ENCODE measurements around the gene NYAP2. TPM values are rescaled to one million over a fixed set of nuclear protein-coding genes. Genes with fewer than 3 reads are reported as not detected.

Gene NYAP2
- total RNA-seq, 1 experiment from 2014 or later, result not detected

DNA sequence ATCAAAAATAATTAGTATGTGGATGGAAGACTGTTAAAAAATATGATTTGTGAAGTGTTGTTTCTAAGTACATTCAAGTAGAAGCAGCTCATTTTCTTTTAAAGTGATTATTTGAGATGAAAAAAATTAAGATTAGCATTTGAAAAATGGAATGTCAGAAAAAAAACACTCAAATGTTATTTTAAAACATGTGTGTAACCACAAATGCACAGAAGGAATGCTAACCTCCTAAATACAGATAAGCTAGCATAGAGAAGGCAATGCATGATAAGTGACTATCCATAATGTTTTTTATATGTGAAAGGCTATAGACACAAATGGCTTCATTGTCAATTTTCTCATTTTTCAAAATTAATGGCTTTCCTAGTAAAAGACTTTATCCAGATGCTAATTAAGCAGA is 198.9 kb downstream of the NYAP2 start:
- no peak overlapping the region for H3K4me2 ChIP-seq (ENCODE audit: low read length)
- no peak for TF ChIP-seq RAD21 (IDR thresholded peaks at IDR 0.05; ENCODE audit: low read depth)
- TF ChIP-seq REST (IDR thresholded peaks at IDR 0.05; ENCODE audit: low read depth), result no peak
- no peak for TF ChIP-seq ELF1 (IDR thresholded peaks at IDR 0.05; ENCODE audit: borderline replicate concordance, low read depth)
- no peak for TF ChIP-seq ZFX (IDR thresholded peaks at IDR 0.05)
- TF ChIP-seq, protein P1, sequence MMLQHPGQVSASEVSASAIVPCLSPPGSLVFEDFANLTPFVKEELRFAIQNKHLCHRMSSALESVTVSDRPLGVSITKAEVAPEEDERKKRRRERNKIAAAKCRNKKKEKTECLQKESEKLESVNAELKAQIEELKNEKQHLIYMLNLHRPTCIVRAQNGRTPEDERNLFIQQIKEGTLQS (IDR thresholded peaks at IDR 0.05), result no peak
- no peak for TF ChIP-seq ZNF274 (IDR thresholded peaks at IDR 0.05; ENCODE audit: low read depth, low read length)
- TF ChIP-seq ZBTB33 (IDR thresholded peaks at IDR 0.05; ENCODE audit: extremely low read depth, insufficient replicate concordance, low read length), result no peak
- TF ChIP-seq, protein P2, sequence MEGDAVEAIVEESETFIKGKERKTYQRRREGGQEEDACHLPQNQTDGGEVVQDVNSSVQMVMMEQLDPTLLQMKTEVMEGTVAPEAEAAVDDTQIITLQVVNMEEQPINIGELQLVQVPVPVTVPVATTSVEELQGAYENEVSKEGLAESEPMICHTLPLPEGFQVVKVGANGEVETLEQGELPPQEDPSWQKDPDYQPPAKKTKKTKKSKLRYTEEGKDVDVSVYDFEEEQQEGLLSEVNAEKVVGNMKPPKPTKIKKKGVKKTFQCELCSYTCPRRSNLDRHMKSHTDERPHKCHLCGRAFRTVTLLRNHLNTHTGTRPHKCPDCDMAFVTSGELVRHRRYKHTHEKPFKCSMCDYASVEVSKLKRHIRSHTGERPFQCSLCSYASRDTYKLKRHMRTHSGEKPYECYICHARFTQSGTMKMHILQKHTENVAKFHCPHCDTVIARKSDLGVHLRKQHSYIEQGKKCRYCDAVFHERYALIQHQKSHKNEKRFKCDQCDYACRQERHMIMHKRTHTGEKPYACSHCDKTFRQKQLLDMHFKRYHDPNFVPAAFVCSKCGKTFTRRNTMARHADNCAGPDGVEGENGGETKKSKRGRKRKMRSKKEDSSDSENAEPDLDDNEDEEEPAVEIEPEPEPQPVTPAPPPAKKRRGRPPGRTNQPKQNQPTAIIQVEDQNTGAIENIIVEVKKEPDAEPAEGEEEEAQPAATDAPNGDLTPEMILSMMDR (IDR thresholded peaks at IDR 0.05 in 2 of 3, conservative IDR thresholded peaks at IDR 0.05 in 1 of 3; ENCODE audit: borderline replicate concordance in 1 of 3, insufficient read depth in 1 of 3, low read depth in 2 of 3, low read length in 2 of 3), result no peak
- TF ChIP-seq POLR2A (IDR thresholded peaks at IDR 0.05; ENCODE audit: borderline replicate concordance, extremely low read depth, insufficient read depth, insufficient read length), result no peak
- TF ChIP-seq CBX3 (IDR thresholded peaks at IDR 0.05; ENCODE audit: low read depth), result no peak
- TF ChIP-seq EGR1 (IDR thresholded peaks at IDR 0.05; ENCODE audit: low read depth), result no peak
- TF ChIP-seq, protein P3, sequence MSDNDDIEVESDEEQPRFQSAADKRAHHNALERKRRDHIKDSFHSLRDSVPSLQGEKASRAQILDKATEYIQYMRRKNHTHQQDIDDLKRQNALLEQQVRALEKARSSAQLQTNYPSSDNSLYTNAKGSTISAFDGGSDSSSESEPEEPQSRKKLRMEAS (IDR thresholded peaks at IDR 0.05), result no peak
- TF ChIP-seq SRF (IDR thresholded peaks at IDR 0.05; ENCODE audit: low read depth), result no peak
- no peak for TF ChIP-seq SP1 (IDR thresholded peaks at IDR 0.05; ENCODE audit: low read depth)
- no peak for TF ChIP-seq FOSL1 (IDR thresholded peaks at IDR 0.05; ENCODE audit: low read depth)
- no peak for TF ChIP-seq CEBPB (IDR thresholded peaks at IDR 0.05; ENCODE audit: low read depth)
- TF ChIP-seq EZH2phosphoT487 (IDR thresholded peaks at IDR 0.05; ENCODE audit: borderline replicate concordance), result no peak
- no peak for TF ChIP-seq TCF7L2 (IDR thresholded peaks at IDR 0.05; ENCODE audit: borderline replicate concordance, extremely low read depth, insufficient read depth, insufficient read length)
- no peak for TF ChIP-seq JUND (IDR thresholded peaks at IDR 0.05)
- H3K9me2 ChIP-seq (ENCODE audit: insufficient read depth), result no peaks in the 10 kb centered on the region
- H2AFZ ChIP-seq (ENCODE audit: low read depth, low read length, poor library complexity, severe bottlenecking), result no peak overlapping the region
- BruUV-seq (replicated peaks), result no TSS peak
- ChIA-PET POLR2A (no interaction called here), CTCF (no interaction called here), RAD21 (ENCODE audit: low non-redundant PET in 1 of 2, low total read pairs in 2 of 2, uncharacterized antibody in 2 of 2, unreplicated experiment in 2 of 2) (no interaction called here)
- ATAC-seq, result no peak
- H3K36me3 ChIP-seq (ENCODE audit: control insufficient read depth in 1 of 2, insufficient read depth in 2 of 2, low read length in 2 of 2), result no peaks in the 10 kb centered on the region
- H3K27ac ChIP-seq (ENCODE audit: low read depth, low read length), result no peak overlapping the region
- no peaks in the 10 kb centered on the region for H3K4me1 ChIP-seq (ENCODE audit: control insufficient read depth in 1 of 2, insufficient read depth in 2 of 2, low read length in 2 of 2)
- intact Hi-C loops (cut with micrococcal nuclease), result no loop called here
- H3K9ac ChIP-seq (ENCODE audit: low read length), result no peak overlapping the region
- H3K79me2 ChIP-seq (ENCODE audit: insufficient read depth, low read length), result no peaks in the 10 kb centered on the region
- DNase-seq (ENCODE audit: low read depth, low spot score), result no peak
- H3K27me3 ChIP-seq (ENCODE audit: insufficient read depth, low read length), result no peaks in the 10 kb centered on the region
- no peak overlapping the region for H3K4me3 ChIP-seq (replicated peaks in 1 of 2; ENCODE audit: low read depth in 1 of 2, low read length in 2 of 2)
- no peaks in the 10 kb centered on the region for H4K20me1 ChIP-seq (ENCODE audit: insufficient read depth)
- no peaks in the 10 kb centered on the region for H3K9me3 ChIP-seq (ENCODE audit: control insufficient read depth in 1 of 2, insufficient read depth in 1 of 2, low read depth in 1 of 2, low read length in 2 of 2)

All from HCT116 (cell line).